Measurements from ENCODE around the gene PCGF3. TPM values are rescaled to one million over a fixed set of nuclear protein-coding genes. Genes with fewer than 3 reads are reported as not detected.

The PCGF3 gene
- total RNA-seq, 1 donor from 2014 or later: 35.0 TPM

GRCh38 chr4:674172-675035, 31.2 kb upstream of the PCGF3 start, which contains the start of the genes ATP5ME and MYL5:
Gene ATP5ME (minus strand): TSS chr4:674276. CDS start chr4:674247, 29 bp downstream.
Gene MYL5 (plus strand): TSS chr4:674542. CDS start chr4:678027, 3,485 bp downstream.
- intact Hi-C loops (cut with micrococcal nuclease): loop anchor here (2.0 to 10.0 kb wide), 6 partner anchors 30 to 432 kb away; partner anchors contain the start of genes GAK, PCGF3, PIGG and TMEM175
- peaks cover 30% of the 10 kb centered on the region for H3K36me3 Mint-ChIP-seq (ENCODE audit: low read depth)
- peak; percentile 97 for DNase-seq (ENCODE audit: low spot score)
- peak within 1 kb of the TSS; percentile 85 for H3K27ac Mint-ChIP-seq
- H3K4me3 Mint-ChIP-seq (ENCODE audit: low read depth): peak within 1 kb of the TSS; percentile 86
- H3K4me1 Mint-ChIP-seq (ENCODE audit: low read depth): peaks cover 7% of the 10 kb centered on the region
- H3K9me3 Mint-ChIP-seq: no peaks in the 10 kb centered on the region
- no peaks in the 10 kb centered on the region for H3K27me3 Mint-ChIP-seq (ENCODE audit: low read depth)

DNA sequence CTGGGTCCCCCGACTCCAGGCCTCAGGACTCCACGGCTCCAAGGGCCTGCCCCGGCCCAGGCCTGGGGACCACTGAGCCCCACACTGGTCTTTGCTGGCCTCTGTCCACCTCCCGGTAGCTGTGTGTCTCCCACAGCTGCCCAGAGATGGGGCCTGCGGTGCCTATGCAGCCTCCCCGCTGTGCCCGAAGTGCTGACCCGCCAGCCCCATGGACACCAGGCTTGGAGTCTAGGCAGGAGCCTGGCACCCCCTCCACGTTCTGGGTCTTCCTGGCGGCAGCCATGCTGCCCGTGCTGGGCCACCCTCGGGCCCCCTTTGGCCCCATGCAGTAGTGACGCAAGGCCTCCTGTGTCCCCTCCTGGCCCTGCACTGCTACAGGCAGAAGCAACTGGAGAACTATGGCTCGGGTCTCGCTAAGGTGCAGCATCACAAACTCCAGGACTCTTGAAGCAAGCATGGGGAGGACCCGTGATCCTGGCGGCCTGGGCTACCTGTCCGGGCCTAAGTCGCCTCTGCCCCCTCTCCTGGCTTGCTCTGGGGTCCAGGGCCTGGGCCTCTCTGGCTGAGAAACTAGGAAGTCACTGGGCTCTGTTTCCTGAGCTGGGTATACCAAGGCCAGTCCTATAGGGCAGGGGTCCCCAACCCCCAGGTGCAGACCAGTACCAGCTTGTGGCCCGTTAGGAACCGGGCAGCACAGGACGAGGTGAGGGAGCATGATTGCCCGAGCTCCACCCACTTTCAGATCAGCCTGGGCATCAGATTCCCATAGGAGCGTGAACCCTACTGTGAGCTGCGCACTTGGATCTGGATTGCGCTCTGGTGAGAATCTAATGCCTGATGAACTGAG, 30.4 kb upstream of the PCGF3 start:
- no peak for DNase-seq (ENCODE audit: low spot score)

GRCh38 chr4:675980-676870, 29.4 kb upstream of the PCGF3 start:
- Mint-ChIP-seq H3K36me3 (ENCODE audit: low read depth) (peaks cover 23% of the 10 kb centered on the region), H3K9me3 (no peaks in the 10 kb centered on the region), H3K27ac (no peak overlapping the region), H3K27me3 (ENCODE audit: low read depth) (no peaks in the 10 kb centered on the region), H3K4me1 (ENCODE audit: low read depth) (peaks cover 7% of the 10 kb centered on the region), H3K4me3 (ENCODE audit: low read depth) (peak overlapping the region; percentile 83)
- intact Hi-C loops (cut with micrococcal nuclease): loop anchor here (2.0 to 10.0 kb wide), 2 partner anchors 29 to 201 kb away; partner anchors contain the start of gene PCGF3
- DNase-seq (ENCODE audit: low spot score): no peak

More for the DNA sequence above, 30.4 kb upstream of the PCGF3 start:
- H3K9me3 Mint-ChIP-seq: no peaks in the 10 kb centered on the region
- H3K4me1 Mint-ChIP-seq (ENCODE audit: low read depth): peaks cover 7% of the 10 kb centered on the region
- peaks cover 30% of the 10 kb centered on the region for H3K36me3 Mint-ChIP-seq (ENCODE audit: low read depth)
- peak overlapping the region; percentile 85 for H3K27ac Mint-ChIP-seq
- peak overlapping the region; percentile 83 for H3K4me3 Mint-ChIP-seq (ENCODE audit: low read depth)
- intact Hi-C loops (cut with micrococcal nuclease): loop anchor here (2.0 to 10.0 kb wide), 2 partner anchors 30 to 200 kb away; partner anchors contain the start of gene PCGF3
- no peaks in the 10 kb centered on the region for H3K27me3 Mint-ChIP-seq (ENCODE audit: low read depth)

- intact Hi-C loops (cut with micrococcal nuclease): loop anchor here (10.0 kb wide), 1 partner anchor 202 kb away; no protein-coding TSS in a partner anchor
- peak overlapping the region; percentile 45 for H3K4me3 Mint-ChIP-seq (ENCODE audit: low read depth)
- H3K36me3 Mint-ChIP-seq (ENCODE audit: low read depth): peaks cover 17% of the 10 kb centered on the region
- no peak for DNase-seq (ENCODE audit: low spot score)
- no peaks in the 10 kb centered on the region for H3K9me3 Mint-ChIP-seq
- H3K27me3 Mint-ChIP-seq (ENCODE audit: low read depth): no peaks in the 10 kb centered on the region
- no peak overlapping the region for H3K27ac Mint-ChIP-seq
- peaks cover 7% of the 10 kb centered on the region for H3K4me1 Mint-ChIP-seq (ENCODE audit: low read depth)
These were observed 28.8 kb upstream of the PCGF3 start for GRCh38 chr4:676871-677235.

DNA sequence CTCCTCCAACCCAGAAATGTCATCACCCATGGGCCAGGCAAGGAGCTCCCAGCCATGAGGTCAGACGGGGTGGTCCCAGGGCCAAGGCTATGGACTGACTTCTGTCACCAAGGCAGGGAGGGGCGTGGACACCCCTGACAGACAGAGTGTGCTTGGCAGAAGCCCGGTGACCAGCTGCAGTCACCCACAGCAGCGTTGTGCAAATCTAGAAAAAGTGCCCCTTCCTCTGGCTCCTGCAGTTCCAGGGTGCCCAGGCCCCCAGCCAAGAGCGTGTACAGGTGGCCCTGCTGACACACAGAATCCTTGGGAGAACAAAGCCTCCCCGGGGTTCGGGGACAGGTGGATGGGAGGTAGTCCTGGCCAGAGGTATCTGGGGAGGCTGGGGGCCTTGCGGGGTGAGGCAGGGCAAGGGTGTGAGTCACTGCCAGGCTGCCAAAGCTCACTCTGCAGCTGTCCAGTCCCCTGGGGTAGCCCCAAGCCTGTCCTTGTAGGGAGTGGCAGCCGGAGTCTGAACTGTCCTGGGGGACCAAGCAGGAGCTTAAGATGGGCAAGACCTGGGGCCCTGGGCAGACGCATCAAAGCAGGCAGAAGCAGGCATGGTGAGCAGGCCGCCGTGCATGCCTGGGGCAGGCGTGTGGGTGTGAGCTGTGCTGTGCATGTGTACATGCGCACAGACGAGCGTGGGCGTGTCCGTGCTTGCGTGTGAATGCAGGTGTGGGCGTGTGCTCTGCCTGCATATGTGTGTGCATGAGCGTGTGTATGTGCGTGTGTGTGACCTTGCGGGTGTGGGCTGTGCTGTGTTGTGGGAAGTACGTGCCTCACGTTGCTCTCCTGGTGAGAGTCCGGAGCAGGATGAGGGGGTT, 28.0 kb upstream of the PCGF3 start:
- peaks cover 7% of the 10 kb centered on the region for H3K4me1 Mint-ChIP-seq (ENCODE audit: low read depth)
- DNase-seq (ENCODE audit: low spot score): no peak
- no peaks in the 10 kb centered on the region for H3K27me3 Mint-ChIP-seq (ENCODE audit: low read depth)
- intact Hi-C loops (cut with micrococcal nuclease): loop anchor here (10.0 kb wide), 1 partner anchor 203 kb away; no protein-coding TSS in a partner anchor
- H3K36me3 Mint-ChIP-seq (ENCODE audit: low read depth): peaks cover 9% of the 10 kb centered on the region
- H3K4me3 Mint-ChIP-seq (ENCODE audit: low read depth): no peak overlapping the region
- H3K27ac Mint-ChIP-seq: no peak overlapping the region
- H3K9me3 Mint-ChIP-seq: no peaks in the 10 kb centered on the region

DNA sequence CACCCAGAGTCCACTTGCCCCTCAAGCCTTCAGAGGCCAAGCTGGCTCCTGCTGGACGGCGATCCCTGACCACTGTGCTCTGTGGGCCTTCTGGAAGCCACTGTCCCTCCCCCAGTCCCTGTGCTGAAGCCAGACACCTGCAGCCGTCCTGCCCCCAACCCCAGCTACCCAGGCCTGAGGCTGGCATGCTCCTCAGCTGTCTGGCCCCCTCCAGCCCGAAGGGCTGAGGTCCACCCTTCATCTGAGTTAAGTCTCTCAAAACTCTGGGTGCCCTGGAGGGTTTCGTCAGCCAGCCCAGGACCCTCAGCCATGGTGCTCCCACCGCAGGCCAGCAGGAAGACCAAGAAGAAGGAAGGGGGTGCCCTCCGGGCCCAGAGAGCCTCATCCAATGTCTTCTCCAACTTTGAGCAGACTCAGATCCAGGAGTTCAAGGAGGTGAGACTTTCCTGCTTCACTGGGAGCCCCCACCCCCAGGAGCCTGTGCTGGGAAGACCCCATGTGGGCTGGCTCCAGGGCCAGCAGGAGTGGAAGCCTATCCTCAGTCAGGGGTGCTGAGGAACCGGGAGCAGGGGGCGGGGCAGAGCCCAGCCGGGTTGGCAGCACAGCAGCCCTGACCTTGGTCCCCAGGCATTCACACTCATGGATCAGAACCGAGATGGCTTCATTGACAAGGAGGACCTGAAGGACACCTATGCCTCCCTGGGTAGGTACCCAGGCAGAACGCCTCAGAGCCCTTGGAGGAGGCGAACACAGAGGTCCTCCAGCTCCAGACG, 27.1 kb upstream of the PCGF3 start:
- H3K4me3 Mint-ChIP-seq (ENCODE audit: low read depth): no peak overlapping the region
- H3K36me3 Mint-ChIP-seq (ENCODE audit: low read depth): peaks cover under 1% of the 10 kb centered on the region
- intact Hi-C loops (cut with micrococcal nuclease): loop anchor here (10.0 kb wide), 1 partner anchor 204 kb away; no protein-coding TSS in a partner anchor
- no peak overlapping the region for H3K27ac Mint-ChIP-seq
- no peaks in the 10 kb centered on the region for H3K27me3 Mint-ChIP-seq (ENCODE audit: low read depth)
- peaks cover 2% of the 10 kb centered on the region for H3K4me1 Mint-ChIP-seq (ENCODE audit: low read depth)
- DNase-seq (ENCODE audit: low spot score): no peak
- H3K9me3 Mint-ChIP-seq: no peaks in the 10 kb centered on the region

GRCh38 chr4:679104-679481, 26.5 kb upstream of the PCGF3 start:
- Mint-ChIP-seq H3K36me3 (ENCODE audit: low read depth) (no peaks in the 10 kb centered on the region), H3K4me3 (ENCODE audit: low read depth) (no peak overlapping the region), H3K27ac (no peak overlapping the region), H3K27me3 (ENCODE audit: low read depth) (no peaks in the 10 kb centered on the region), H3K9me3 (no peaks in the 10 kb centered on the region), H3K4me1 (ENCODE audit: low read depth) (peaks cover 2% of the 10 kb centered on the region)
- no peak for DNase-seq (ENCODE audit: low spot score)
- intact Hi-C loops (cut with micrococcal nuclease): loop anchor here (10.0 kb wide), 1 partner anchor 204 kb away; no protein-coding TSS in a partner anchor

DNA sequence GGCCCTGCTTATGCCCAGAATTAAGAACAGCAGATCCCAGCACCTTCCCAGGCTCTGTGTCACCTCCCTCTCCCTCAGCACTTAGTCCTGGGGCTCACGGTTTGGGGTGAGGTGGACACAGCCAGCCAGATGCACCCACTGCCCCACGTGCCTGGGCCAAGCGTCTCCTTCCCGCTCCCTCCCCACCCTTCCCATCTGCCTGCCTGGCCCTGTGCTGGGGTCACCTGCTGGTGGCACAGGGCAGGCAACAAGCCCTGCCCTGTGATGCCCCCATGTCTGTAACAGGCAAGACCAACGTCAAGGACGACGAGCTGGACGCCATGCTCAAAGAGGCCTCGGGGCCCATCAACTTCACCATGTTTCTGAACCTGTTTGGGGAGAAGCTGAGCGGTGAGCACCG, 26.0 kb upstream of the PCGF3 start:
- DNase-seq (ENCODE audit: low spot score): no peak
- H3K4me1 Mint-ChIP-seq (ENCODE audit: low read depth): peaks cover 2% of the 10 kb centered on the region
- no peak overlapping the region for H3K27ac Mint-ChIP-seq
- no peaks in the 10 kb centered on the region for H3K9me3 Mint-ChIP-seq
- no peaks in the 10 kb centered on the region for H3K27me3 Mint-ChIP-seq (ENCODE audit: low read depth)
- intact Hi-C loops (cut with micrococcal nuclease): loop anchor here (5.0 to 10.0 kb wide), 2 partner anchors 205 to 342 kb away; partner anchors contain the start of gene ZNF141
- H3K4me3 Mint-ChIP-seq (ENCODE audit: low read depth): no peak overlapping the region
- H3K36me3 Mint-ChIP-seq (ENCODE audit: low read depth): no peaks in the 10 kb centered on the region

DNA sequence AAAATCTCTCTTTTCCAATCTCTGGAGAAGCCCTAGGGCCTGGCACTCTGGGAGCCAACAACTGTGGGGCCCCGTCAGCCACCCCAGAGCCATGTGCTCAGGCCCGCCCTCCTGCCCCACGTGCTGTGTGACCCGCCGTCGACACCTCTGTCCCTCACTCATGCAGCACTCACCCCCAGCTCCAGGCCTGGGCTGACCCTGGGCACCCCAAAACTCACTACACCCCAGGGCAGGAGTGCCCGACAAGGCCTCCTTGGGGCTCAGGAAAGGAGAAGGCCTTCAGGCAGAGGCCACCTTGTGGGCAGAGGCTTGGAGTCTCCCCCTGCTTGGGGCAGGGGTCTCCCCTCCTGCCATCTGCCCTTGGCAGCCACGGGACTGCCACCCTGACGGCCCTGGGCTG, 25.5 kb upstream of the PCGF3 start:
- Mint-ChIP-seq H3K27ac (no peak overlapping the region), H3K4me3 (ENCODE audit: low read depth) (peak overlapping the region; percentile 26), H3K4me1 (ENCODE audit: low read depth) (peaks cover 2% of the 10 kb centered on the region), H3K36me3 (ENCODE audit: low read depth) (no peaks in the 10 kb centered on the region), H3K9me3 (no peaks in the 10 kb centered on the region), H3K27me3 (ENCODE audit: low read depth) (no peaks in the 10 kb centered on the region)
- no peak for DNase-seq (ENCODE audit: low spot score)
- intact Hi-C loops (cut with micrococcal nuclease): loop anchor here (5.0 kb wide), 1 partner anchor 343 kb away; the partner anchor contains the start of gene ZNF141

DNA sequence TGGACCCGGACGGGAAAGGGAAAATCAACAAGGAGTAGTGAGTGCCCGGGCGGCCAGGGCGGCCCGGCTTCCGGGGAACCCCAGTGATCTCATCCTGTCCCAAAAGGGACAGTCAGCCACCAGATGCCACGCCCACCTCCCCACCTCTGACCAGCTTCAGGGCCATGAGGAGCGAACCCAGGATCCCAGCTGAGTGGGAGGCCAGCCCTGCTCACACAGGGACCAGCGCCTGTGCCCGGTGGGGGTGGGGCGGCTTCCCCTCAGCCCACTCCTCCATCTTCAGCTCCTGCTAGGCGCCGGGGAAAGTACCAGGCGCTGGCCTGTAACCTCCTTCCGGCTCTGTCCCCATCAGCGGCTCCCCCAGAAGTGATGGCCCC, 25.1 kb upstream of the PCGF3 start:
- intact Hi-C loops (cut with micrococcal nuclease): loop anchor here (5.0 kb wide), 1 partner anchor 343 kb away; the partner anchor contains the start of gene ZNF141
- Mint-ChIP-seq H3K27me3 (ENCODE audit: low read depth) (no peaks in the 10 kb centered on the region), H3K4me1 (ENCODE audit: low read depth) (peaks cover 2% of the 10 kb centered on the region), H3K27ac (no peak overlapping the region), H3K36me3 (ENCODE audit: low read depth) (no peaks in the 10 kb centered on the region), H3K9me3 (no peaks in the 10 kb centered on the region), H3K4me3 (ENCODE audit: low read depth) (peak overlapping the region; percentile 45)
- no peak for DNase-seq (ENCODE audit: low spot score)
